SK-N-MC (cell line): Measurements from ENCODE around the gene FAM83E.
"Not testable (repeated sequence)": the region's sequence is repeated elsewhere in the genome, so short reads cannot be mapped to it uniquely, and the experiment has no call there.

Experiments used
- DNase-seq: peaks from one replicate; pipeline ENCODE4 v3.0.0-alpha.2; 2011; ENCODE audit warnings: low read depth, low spot score
- H3K27ac ChIP-seq: fragments of 200-600 bp; sonication (generic); 2 replicates; pipeline ENCODE4 v1.5.1; 2016; ENCODE audit warnings: mixed run types
- H3K36me3 ChIP-seq: fragments of 200-600 bp; sonication (generic); 2 replicates; pipeline ENCODE4 v1.6.1; 2017; ENCODE audit warnings: antibody characterized with exemption, low read length, mixed read lengths; ENCODE audit not compliant: insufficient read depth
- H3K4me3 ChIP-seq: fragments of 200-600 bp; sonication (generic); 2 replicates; pipeline ENCODE4 v1.5.1; 2016
- H3K9ac ChIP-seq: fragments of 200-600 bp; sonication (generic); 2 replicates; pipeline ENCODE4 v1.8.0; 2017; ENCODE audit warnings: mixed run types, mixed read lengths; ENCODE audit not compliant: insufficient read length
- H3K9me3 ChIP-seq: fragments of 200-600 bp; sonication (generic); 2 replicates; pipeline ENCODE4 v1.6.1; 2017; ENCODE audit warnings: low read depth, mild to moderate bottlenecking, antibody characterized with exemption, low read length, moderate library complexity, mixed read lengths
- EZH2 ChIP-seq: fragments of 200-600 bp; sonication (generic); IDR thresholded peaks from one replicate; pipeline ENCODE4 v1.6.1; 2017; ENCODE audit warnings: antibody characterized with exemption
- FOXP2 ChIP-seq: optimal IDR thresholded peaks from 2 replicates; pipeline ENCODE3; 2011; ENCODE audit warnings: mild to moderate bottlenecking, moderate library complexity; ENCODE audit not compliant: insufficient read depth; ENCODE audit errors: extremely low read length, control extremely low read depth
- POLR2AphosphoS5 ChIP-seq: IDR thresholded peaks from 2 replicates; pipeline ENCODE4 v1.6.1; 2012; ENCODE audit warnings: mild to moderate bottlenecking, low read depth, low read length, borderline replicate concordance

FAM83E gene

GRCh38 chr19:48614436-48615230 lies at the start of gene FAM83E:
Gene FAM83E, minus strand, starts transcription at chr19:48615076. Its CDS starts 1,704 bp downstream, at chr19:48613372.
- H3K9me3 ChIP-seq: no peaks in the 10 kb centered on the region
- no peak within 1 kb of the TSS for H3K4me3 ChIP-seq
- TF ChIP-seq EZH2 (no peak), POLR2AphosphoS5 (peak; percentile 39; the same call in 1 of the 2 replicates)
- peaks cover 38% of the 10 kb centered on the region for H3K36me3 ChIP-seq
- H3K27ac ChIP-seq: peak within 1 kb of the TSS; percentile 36; the same call in 1 of the 2 replicates
- no peak for DNase-seq
- no peak within 1 kb of the TSS for H3K9ac ChIP-seq

- Histone ChIP-seq H3K9ac (no peak overlapping the region), H3K9me3 (no peaks in the 10 kb centered on the region), H3K36me3 (no peaks in the 10 kb centered on the region), H3K27ac (no peak overlapping the region), H3K4me3 (no peak overlapping the region)
- no peak for TF ChIP-seq POLR2AphosphoS5
- TF ChIP-seq EZH2: no peak
- TF ChIP-seq FOXP2: no peak
- no peak for DNase-seq
Measured at GRCh38 chr19:48664476-48664875, 49.6 kb upstream of the FAM83E start.

- Histone ChIP-seq H3K9me3 (no peaks in the 10 kb centered on the region), H3K27ac (no peak overlapping the region), H3K4me3 (no peak overlapping the region), H3K36me3 (no peaks in the 10 kb centered on the region), H3K9ac (no peak overlapping the region)
- TF ChIP-seq FOXP2: no peak
- TF ChIP-seq EZH2: no peak
- TF ChIP-seq POLR2AphosphoS5: no peak
- DNase-seq: no peak
Measured at GRCh38 chr19:48663667-48664066, 48.8 kb upstream of the FAM83E start.

GRCh38 chr19:48661711-48662090 lies 46.8 kb upstream of the FAM83E start:
- Histone ChIP-seq H3K4me3 (no peak overlapping the region), H3K36me3 (no peaks in the 10 kb centered on the region), H3K9ac (no peak overlapping the region), H3K9me3 (no peaks in the 10 kb centered on the region), H3K27ac (no peak overlapping the region)
- no peak for TF ChIP-seq POLR2AphosphoS5
- no peak for TF ChIP-seq FOXP2
- no peak for TF ChIP-seq EZH2
- no peak for DNase-seq

- Histone ChIP-seq H3K9me3 (no peaks in the 10 kb centered on the region), H3K36me3 (no peaks in the 10 kb centered on the region), H3K9ac (no peak overlapping the region), H3K4me3 (no peak overlapping the region), H3K27ac (0 out of 2 replicates have a peak overlapping the region, but pooled peaks have one; percentile 19)
- DNase-seq: no peak
- TF ChIP-seq FOXP2 (no peak), POLR2AphosphoS5 (no peak)
Measured at GRCh38 chr19:48660852-48661710, 46.2 kb upstream of the FAM83E start.

- no peak overlapping the region for H3K4me3 ChIP-seq
- no peak overlapping the region for H3K27ac ChIP-seq
- no peak overlapping the region for H3K9ac ChIP-seq
- H3K9me3 ChIP-seq: no peaks in the 10 kb centered on the region
- TF ChIP-seq POLR2AphosphoS5 (no peak), EZH2 (no peak), FOXP2 (no peak)
- no peak for DNase-seq
- no peaks in the 10 kb centered on the region for H3K36me3 ChIP-seq
Measured at GRCh38 chr19:48659768-48660167, 44.9 kb upstream of the FAM83E start.

- Histone ChIP-seq H3K9ac (no peak overlapping the region), H3K36me3 (no peaks in the 10 kb centered on the region), H3K27ac (no peak overlapping the region), H3K4me3 (no peak overlapping the region), H3K9me3 (no peaks in the 10 kb centered on the region)
- no peak for DNase-seq
- TF ChIP-seq POLR2AphosphoS5 (no peak), FOXP2 (no peak), EZH2 (no peak)
Measured at GRCh38 chr19:48658483-48658882, 43.6 kb upstream of the FAM83E start.

GRCh38 chr19:48657828-48658227 lies 43.0 kb upstream of the FAM83E start:
- H3K9ac ChIP-seq, H3K27ac ChIP-seq, H3K4me3 ChIP-seq, H3K36me3 ChIP-seq, H3K9me3 ChIP-seq, DNase-seq: not testable (repeated sequence)
